NCI-H2107 (cell line): ENCODE measurements around the gene CXADR.
A peak's percentile ranks its signal among the peaks of the same experiment; 100 is the strongest.

Experiments used
- DNase-seq: peaks from one replicate; lab custom pipeline; 2025; lab: John Stamatoyannopoulos, UW

CXADR gene

DNA sequence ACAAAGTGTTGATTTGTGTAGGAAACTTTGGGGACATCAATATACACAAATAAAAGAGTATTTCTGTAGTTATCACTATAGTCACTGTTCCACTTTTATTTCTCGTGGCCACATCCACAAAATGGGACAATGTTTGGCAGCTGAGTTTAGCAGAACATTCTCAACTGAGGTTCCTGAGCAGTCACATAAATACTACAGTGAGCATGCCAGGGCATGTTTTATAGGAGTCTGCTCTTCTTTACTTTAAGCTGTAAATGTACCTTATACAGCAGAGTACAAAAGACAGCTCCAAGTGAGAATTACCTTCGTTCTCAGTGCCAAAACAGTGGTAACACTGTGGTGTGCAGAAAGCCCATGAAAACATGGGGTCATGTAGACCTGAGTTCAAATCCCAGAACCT lies 94.8 kb downstream of the CXADR start:
- DNase-seq = no peak

GRCh38 chr21:17609681-17610080 lies 96.8 kb downstream of the CXADR start:
- DNase-seq = no peak

- DNase-seq = no peak
Measured at GRCh38 chr21:17610911-17611310, 98.1 kb downstream of the CXADR start.

DNA sequence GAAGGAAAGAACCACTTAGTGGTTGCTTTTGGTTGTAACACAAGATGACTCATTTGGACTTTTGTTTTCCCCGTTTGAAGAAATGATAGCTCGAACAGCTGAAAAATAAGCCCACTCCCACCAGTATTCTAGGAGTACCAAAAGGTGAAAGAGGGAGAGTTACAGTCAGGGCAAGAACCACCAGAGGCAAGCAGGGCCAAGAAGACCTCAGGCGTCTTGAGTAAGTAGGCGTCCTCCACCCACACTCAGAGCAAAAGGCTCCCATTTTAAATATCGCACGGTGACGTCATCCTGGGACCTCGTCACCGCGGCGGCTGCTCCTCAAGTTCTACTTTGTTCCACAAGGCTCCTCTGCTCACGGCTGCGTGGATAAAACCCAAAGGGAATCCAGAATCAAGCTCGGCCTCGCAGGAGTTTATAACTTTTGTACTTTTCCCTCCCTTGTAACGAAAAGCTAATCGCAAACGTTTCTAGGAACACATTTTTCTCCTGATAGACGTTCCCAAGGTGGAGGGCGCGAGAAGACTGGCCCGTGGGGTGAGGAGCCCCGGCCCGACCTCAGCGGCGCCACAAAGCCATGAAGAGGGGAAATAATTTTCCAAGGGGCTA lies 98.7 kb downstream of the CXADR start:
- peak; percentile 76 for DNase-seq

DNA sequence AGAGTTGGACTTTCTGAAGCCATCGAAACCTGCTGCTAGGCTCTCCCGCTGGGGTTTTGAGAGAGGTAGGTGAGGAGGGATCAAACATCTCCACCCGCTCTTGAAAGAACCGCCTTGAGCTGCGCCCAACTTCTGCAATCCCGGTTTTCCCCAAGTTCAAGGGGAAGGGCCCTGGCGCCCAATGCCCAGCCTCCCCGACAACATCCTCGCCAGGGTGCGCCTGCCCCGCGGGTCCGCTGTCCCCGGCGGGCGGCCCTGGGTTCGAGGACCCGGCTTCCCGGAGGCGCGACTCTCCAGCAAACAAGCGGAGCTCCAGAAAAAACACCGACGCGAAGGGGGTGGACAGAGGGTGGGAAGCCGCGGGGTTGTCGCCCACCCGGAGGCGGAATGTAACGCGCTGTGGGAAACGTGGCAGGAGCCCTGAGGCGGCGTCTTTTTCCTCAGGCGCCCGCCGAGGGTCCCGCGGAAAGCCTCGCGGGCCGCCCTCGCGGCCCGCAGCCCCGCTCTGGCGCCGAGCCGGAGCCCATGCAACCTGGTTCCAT lies 99.3 kb downstream of the CXADR start:
- DNase-seq = peak; percentile 29

GRCh38 chr21:17612565-17613241 lies 99.9 kb downstream of the CXADR start, which contains the start of gene BTG3:
BTG3 (minus strand) TSS chr21:17612901; CDS start chr21:17609144, 3,757 bp downstream.
- DNase-seq = peak; percentile 67

- DNase-seq = no peak
Measured at GRCh38 chr21:17613242-17613676, 100.4 kb downstream of the CXADR start.

DNA sequence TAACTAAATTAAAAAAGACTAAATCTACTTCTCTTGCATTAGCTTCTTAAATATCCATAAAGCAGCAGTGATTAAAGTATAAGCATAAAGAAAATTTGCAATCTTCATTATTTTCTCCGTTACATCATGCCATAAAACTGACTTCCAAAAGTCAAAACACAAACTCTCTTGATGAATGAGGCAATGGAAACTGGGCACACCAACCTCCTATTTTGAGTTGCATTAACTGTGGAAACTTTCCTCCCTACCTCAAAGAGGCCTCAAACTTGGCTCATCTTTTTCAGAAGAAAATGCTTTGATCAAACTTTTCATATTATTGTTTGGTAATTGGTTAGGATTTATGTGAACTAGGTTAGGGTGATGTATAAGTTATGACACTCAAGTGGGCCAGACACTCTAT lies 104.0 kb downstream of the CXADR start:
- no peak for DNase-seq

DNA sequence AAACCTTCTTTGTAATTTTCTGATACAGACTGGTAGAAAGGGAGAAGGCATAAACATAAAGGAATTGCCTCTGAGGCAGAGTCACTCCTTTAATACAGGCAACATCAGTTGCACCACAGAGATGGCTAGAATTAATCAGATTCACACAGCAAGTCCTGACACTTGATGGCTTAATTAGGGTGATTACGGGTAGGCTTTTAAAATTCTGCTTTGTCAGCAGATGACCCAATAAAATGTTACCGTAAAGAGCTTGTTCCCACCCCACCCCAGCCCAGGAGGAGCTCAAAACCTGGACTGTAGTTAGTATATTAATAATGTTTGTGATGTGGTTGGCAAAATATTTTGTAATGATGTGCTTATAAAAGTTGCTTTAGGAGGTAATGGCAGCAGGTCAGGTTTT lies 109.2 kb downstream of the CXADR start:
- DNase-seq = no peak

- DNase-seq = no peak
Measured at GRCh38 chr21:17631195-17631594, 118.4 kb downstream of the CXADR start.

DNA sequence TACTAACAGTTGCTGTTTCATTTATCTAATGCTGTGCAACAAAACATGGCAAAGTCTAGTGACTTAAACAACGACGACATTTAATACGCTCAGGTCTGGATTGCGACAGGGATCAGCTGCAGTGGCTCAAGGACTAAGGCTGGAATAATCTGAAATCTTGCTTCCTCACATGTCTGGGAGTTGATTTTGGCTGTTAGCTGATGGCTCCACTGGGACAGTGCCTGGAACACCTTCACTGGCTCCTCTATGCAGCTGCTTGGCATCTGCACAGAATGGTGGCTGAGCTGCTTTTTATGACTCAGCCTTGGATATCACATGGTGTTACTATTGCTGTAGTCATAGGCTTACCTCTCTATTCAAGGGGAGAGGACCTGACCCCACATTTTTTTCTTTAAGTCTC lies 123.9 kb downstream of the CXADR start:
- DNase-seq = no peak

DNA sequence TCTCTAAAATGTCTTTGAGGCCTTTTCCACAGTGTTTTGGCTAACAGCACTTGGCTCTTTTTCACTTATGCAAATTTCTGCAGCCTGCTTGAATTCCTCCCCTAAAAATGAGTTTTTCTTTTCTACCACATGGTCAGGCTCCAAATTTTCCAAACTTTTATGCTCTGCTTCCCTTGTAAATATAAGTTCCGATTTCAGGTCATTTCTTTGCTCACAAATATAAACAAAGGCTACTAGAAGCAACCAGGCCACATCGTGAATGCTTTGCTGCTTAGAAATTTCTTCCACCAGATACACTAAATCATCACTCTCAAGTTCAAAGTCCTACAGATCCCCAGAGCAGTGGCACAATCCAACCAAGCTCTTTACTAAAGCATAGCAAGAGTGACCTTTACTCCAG lies 128.0 kb downstream of the CXADR start:
- no peak for DNase-seq
